Measurements from ENCODE around the gene TSR1. TPM values are rescaled to one million over a fixed set of nuclear protein-coding genes. Genes with fewer than 3 reads are reported as not detected.

Gene TSR1
- total RNA-seq = 10 to 100 TPM; 16.8 to 56.4 (median 29.3) TPM

GRCh38 chr17:2336215-2336851 lies at the start of gene TSR1:
Gene TSR1 (minus strand): TSS chr17:2336457. CDS start chr17:2336427, 30 bp downstream.
- H3K4me3 ChIP-seq (replicated peaks in 1 of 3) = peak within 1 kb of the TSS; percentile 77 to 97 (median 96)
- no peaks in the 10 kb centered on the region for H3K27me3 ChIP-seq
- intact Hi-C loops (cut with DNase I) = no loop called here
- peaks cover 30 to 37% of the 10 kb centered on the region in 2 donors for H3K36me3 ChIP-seq
- DNase-seq = peak; percentile 90 to 92
- peak within 1 kb of the TSS; percentile 41 to 80 (median 50) for H3K27ac ChIP-seq
- no peaks in the 10 kb centered on the region for H3K9me3 ChIP-seq
- TF ChIP-seq POLR2A (IDR thresholded peaks at IDR 0.05) (peak in 1 of 2 donors; percentile 89), CTCF (IDR thresholded peaks at IDR 0.05) (peak in 2 of 6 experiments; percentile 14 to 21)
- peaks cover 8 to 10% of the 10 kb centered on the region in 2 donors for H3K4me1 ChIP-seq
- 0% methylated on average over 19 to 32 of the region's 48 CpGs for WGBS, 2 donors

- no peak for TF ChIP-seq CTCF (IDR thresholded peaks at IDR 0.05)
- TF ChIP-seq POLR2A (IDR thresholded peaks at IDR 0.05) = no peak
- Histone ChIP-seq H3K4me1 (peaks cover 23 to 33% of the 10 kb centered on the region in 2 donors), H3K9me3 (no peaks in the 10 kb centered on the region), H3K27me3 (no peaks in the 10 kb centered on the region), H3K4me3 (replicated peaks in 1 of 3) (no peak overlapping the region), H3K27ac (peak overlapping the region; percentile 82 to 97 (median 92)), H3K36me3 (peaks cover 6 to 12% of the 10 kb centered on the region in 2 donors)
- DNase-seq = peak; percentile 51 to 54
- WGBS, 2 donors = 38 to 58% methylated on average over 9 to 14 of the region's 18 CpGs
- intact Hi-C loops (cut with DNase I) = no loop called here
Observed at GRCh38 chr17:2385240-2386210, 49.3 kb upstream of the TSR1 start.

GRCh38 chr17:2384439-2385127 lies 48.3 kb upstream of the TSR1 start:
- no peak for TF ChIP-seq POLR2A (IDR thresholded peaks at IDR 0.05)
- Histone ChIP-seq H3K36me3 (peaks cover 9 to 12% of the 10 kb centered on the region in 2 donors), H3K4me1 (peaks cover 23 to 28% of the 10 kb centered on the region in 2 donors), H3K9me3 (no peaks in the 10 kb centered on the region), H3K4me3 (replicated peaks in 1 of 3) (no peak overlapping the region), H3K27me3 (no peaks in the 10 kb centered on the region), H3K27ac (peak overlapping the region in 2 of 3 donors; percentile 92 to 97)
- DNase-seq = no peak
- intact Hi-C loops (cut with DNase I) = no loop called here
- WGBS, 2 donors = 68 to 81% methylated on average over 22 of the region's 22 CpGs

GRCh38 chr17:2383628-2384167 lies 47.4 kb upstream of the TSR1 start:
- intact Hi-C loops (cut with DNase I) = loop anchor here (2.0 kb wide), 1 partner anchor 31 kb away; no protein-coding TSS in a partner anchor
- peaks cover 9 to 12% of the 10 kb centered on the region in 2 donors for H3K36me3 ChIP-seq

More at GRCh38 chr17:2383628-2384167, 47.4 kb upstream of the TSR1 start:
- DNase-seq = no peak
- WGBS, 2 donors = 90 to 91% methylated on average over 11 of the region's 11 CpGs
- Histone ChIP-seq H3K9me3 (no peaks in the 10 kb centered on the region), H3K4me3 (replicated peaks in 1 of 3) (no peak overlapping the region), H3K27me3 (no peaks in the 10 kb centered on the region), H3K27ac (peak overlapping the region in 1 of 3 donors; percentile 36), H3K4me1 (peaks cover 23 to 28% of the 10 kb centered on the region in 2 donors)
- no peak for TF ChIP-seq CTCF (IDR thresholded peaks at IDR 0.05)
- TF ChIP-seq POLR2A (IDR thresholded peaks at IDR 0.05) = no peak

All from thyroid gland (tissue), 4 donors.